HuH-7 (cell line): ENCODE data around the gene EEFSEC.
A peak's percentile ranks its signal among the peaks of the same experiment; 100 is the strongest.

Experiments used
- DNase-seq: peaks from one replicate; pipeline ENCODE4 v3.0.0; 2011; ENCODE audit warnings: low spot score

The EEFSEC gene

GRCh38 chr3:128334766-128335165 lies 181.5 kb downstream of the EEFSEC start:
- no peak for DNase-seq

- no peak for DNase-seq
Measured at GRCh38 chr3:128335621-128336296, 182.5 kb downstream of the EEFSEC start.

GRCh38 chr3:128336337-128337156 lies 183.3 kb downstream of the EEFSEC start:
- DNase-seq: no peak

DNA sequence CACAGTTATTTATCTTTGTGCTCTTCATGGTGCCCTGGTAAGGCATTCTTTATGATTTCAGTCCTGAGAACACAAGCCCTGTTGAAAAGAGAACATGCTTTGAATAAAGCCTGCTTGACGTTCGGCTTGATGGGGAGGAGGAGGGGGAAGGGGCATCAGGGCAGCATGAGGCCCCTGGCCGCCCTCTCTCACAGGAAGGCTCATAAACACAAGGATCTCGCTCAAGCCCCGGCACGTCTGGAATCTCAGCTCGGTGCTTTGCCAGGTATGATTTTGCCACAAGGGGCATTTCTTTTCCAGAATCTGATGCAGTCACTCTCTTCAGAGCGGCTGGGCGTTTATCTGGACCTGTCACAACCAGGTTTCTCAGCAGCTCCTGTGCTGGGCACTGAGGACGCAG lies 184.0 kb downstream of the EEFSEC start:
- no peak for DNase-seq

GRCh38 chr3:128338536-128339330 lies 185.5 kb downstream of the EEFSEC start:
- DNase-seq: peak; percentile 80

- no peak for DNase-seq
Measured at GRCh38 chr3:128339491-128340012, 186.3 kb downstream of the EEFSEC start.

- DNase-seq: no peak
Measured at GRCh38 chr3:128340198-128340903, 187.1 kb downstream of the EEFSEC start.

- DNase-seq: no peak
Measured at GRCh38 chr3:128340904-128341555, 187.7 kb downstream of the EEFSEC start.

- DNase-seq: no peak
Measured at GRCh38 chr3:128341659-128342395, 188.5 kb downstream of the EEFSEC start.

DNA sequence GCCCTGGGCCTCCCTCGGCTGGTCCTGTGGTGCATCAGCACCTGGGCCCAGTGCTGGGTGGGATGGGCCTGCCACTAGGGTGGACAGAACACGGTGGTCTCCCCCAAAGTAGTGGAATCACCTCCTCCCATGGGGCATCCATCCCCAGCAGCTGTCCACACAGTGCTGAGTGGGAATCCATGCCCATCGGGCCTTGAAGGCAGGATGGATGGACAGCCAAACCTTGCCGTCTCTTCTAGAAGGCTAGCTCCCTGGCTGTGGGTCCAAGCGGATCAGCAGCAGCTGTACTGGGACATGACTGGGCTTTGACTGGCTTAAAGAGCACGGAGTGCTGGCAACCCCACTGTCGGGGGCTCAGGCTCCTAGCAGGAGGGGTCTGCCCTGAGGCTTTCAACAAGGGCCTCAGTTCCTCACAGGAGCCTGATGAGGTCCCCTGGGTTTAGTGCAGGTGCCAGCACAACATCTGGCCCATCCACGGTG lies 189.5 kb downstream of the EEFSEC start:
- DNase-seq: no peak

- peak; percentile 73 for DNase-seq
Measured at GRCh38 chr3:128343287-128344051, 190.2 kb downstream of the EEFSEC start.

GRCh38 chr3:128344052-128344735 lies 190.9 kb downstream of the EEFSEC start:
- no peak for DNase-seq

- no peak for DNase-seq
Measured at GRCh38 chr3:128345196-128345595, 191.9 kb downstream of the EEFSEC start.

- DNase-seq: no peak
Measured at GRCh38 chr3:128346562-128346961, 193.3 kb downstream of the EEFSEC start.

DNA sequence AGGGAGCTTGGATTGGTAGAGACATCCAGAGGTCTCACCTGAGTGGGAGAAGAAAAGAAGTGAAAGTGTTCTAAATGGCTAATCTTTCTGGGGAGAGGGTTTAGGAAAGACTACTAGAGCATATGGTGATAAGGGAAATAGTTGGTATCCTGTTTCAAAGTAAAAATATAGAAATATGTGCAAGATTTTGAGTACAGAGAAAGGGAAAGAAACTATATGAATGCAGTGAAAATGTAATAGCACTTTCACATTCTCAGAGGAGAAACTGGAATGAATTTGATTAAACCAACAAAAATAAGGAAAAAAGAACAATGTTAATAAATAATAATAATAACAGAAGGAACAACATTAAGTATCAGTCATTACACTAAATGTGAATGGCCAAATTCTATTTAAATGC lies 194.0 kb downstream of the EEFSEC start:
- DNase-seq: no peak

DNA sequence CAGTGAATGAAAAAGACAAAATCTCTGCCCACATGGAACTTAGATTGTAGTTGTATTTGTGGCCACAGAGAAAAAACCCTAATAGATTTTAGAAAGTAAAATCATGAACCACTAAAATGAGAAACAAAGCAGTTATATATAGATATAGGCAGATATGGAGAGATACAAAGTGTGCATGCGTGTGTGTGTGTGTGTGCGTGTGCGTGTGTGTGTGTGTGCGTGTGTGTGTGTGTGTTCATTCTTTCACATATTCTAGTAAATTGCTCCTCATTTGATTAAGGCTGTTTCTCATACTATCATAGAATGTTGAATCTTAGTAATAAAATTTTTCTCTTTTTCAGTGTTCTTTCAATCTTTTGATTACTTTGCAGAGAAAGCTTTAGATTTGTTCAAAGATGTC lies 194.8 kb downstream of the EEFSEC start:
- DNase-seq: no peak

GRCh38 chr3:128348805-128349531 lies 195.7 kb downstream of the EEFSEC start:
- DNase-seq: no peak

DNA sequence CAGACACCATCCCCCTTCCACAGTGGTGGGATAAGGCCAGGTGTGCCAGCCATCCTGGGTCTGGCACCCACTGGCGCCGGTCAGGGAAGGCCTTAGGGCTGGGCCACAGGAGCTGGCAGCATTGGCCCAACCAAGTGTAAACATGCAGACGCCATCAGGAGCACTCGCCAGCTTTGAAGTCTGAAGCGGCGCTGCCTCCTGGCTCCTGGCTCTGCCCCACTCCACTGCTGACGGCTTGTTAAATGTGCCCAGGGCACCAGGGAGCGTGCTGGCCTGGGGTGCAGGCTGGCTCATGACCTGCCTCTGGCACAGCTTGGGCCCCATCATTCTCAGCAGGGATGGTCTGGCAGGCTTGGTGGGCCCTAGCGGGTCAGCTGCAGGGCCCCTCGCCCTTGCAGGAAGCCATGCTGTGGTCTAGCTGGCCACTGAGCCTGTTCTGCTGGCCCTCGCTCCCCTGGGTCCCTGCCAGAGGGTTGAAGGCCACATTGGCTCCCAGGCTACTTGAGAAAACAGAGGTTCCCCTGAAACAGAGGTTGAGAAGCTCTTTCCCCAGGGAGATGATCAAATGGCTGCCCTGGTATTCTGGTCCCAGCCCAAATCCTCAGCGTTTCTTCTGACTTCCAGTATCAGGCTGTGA lies 196.8 kb downstream of the EEFSEC start:
- no peak for DNase-seq
